ENCODE data around the gene SLC25A21. TPM values are rescaled to one million over a fixed set of nuclear protein-coding genes. Genes with fewer than 3 reads are reported as not detected.

The SLC25A21 gene
- total and polyA plus RNA-seq, 2 of the 13 experiments (the other 11 are each of a cell fraction or from before 2014, with no cell fraction given), result 1.9 to 2.9 TPM

DNA sequence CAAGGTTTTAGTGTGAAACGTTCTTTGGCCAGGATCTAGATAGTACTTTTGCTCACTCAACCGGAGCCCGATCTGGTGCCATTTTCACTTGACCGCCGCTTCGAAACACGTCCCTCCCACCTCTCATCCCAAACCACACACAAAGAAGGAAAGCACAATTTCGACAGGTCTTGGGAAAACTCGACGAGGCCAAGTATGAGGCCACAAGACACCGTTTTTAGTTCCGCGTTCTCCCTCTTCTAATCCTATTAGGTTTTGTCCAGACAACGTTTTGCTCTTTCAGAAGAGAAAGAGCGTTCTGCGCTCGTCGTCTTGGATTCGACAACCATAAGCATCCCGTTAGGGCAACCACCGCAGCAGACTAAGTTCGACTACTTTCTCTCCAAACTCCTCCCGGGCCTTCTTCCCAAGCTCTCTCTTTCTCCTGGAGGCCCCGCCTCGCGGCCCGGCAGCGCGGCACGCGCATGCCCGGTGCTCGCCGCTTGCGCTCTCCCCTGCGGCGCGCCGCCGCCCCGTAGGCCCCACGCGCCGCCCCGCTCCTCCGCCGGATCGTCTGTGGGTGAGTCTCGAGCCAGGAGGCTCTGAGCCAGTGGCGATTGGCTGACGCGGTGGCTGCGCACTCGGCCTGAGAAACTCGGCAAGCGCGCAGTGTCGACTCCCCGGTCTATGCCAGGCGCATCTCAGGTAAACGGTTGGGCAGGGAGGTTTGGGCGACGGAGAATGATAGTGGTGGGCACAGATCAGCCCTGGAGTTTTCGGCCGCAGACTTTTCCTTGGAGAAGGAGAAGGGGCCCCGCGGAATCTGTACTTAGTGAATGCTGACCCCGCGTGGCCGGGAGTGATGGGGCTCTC, 25.2 kb upstream of the SLC25A21 start, which contains the start of gene MIPOL1 (continued):
- TF ChIP-seq, protein P1, sequence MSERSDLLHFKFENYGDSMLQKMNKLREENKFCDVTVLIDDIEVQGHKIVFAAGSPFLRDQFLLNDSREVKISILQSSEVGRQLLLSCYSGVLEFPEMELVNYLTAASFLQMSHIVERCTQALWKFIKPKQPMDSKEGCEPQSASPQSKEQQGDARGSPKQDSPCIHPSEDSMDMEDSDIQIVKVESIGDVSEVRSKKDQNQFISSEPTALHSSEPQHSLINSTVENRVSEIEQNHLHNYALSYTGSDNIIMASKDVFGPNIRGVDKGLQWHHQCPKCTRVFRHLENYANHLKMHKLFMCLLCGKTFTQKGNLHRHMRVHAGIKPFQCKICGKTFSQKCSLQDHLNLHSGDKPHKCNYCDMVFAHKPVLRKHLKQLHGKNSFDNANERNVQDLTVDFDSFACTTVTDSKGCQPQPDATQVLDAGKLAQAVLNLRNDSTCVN (CRISPR knock-in tag; IDR thresholded peaks at IDR 0.05; ENCODE audit: borderline replicate concordance), result peak; percentile 91
- peak; percentile 90 for TF ChIP-seq ZMYM2 (CRISPR knock-in tag; IDR thresholded peaks at IDR 0.05)
- peak; percentile 75 for TF ChIP-seq CCAR2 (optimal IDR thresholded peaks at IDR 0.05; ENCODE audit: low read depth, low read length)
- TF ChIP-seq ZNF816 (CRISPR knock-in tag; IDR thresholded peaks at IDR 0.05; ENCODE audit: borderline replicate concordance), result peak; percentile 55; the same call in 1 of the 2 replicates
- TF ChIP-seq KLF11 (CRISPR knock-in tag; IDR thresholded peaks at IDR 0.05), result 0 out of 2 replicates have a peak, but pooled peaks have one; percentile 24
- TF ChIP-seq TGIF2 (CRISPR knock-in tag; IDR thresholded peaks at IDR 0.05), result no peak
- peak; percentile 99 for TF ChIP-seq ZNF619 (CRISPR knock-in tag; IDR thresholded peaks at IDR 0.05)
- TF ChIP-seq, protein P2, sequence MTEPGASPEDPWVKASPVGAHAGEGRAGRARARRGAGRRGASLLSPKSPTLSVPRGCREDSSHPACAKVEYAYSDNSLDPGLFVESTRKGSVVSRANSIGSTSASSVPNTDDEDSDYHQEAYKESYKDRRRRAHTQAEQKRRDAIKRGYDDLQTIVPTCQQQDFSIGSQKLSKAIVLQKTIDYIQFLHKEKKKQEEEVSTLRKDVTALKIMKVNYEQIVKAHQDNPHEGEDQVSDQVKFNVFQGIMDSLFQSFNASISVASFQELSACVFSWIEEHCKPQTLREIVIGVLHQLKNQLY (CRISPR knock-in tag; IDR thresholded peaks at IDR 0.05), result no peak
- peak; percentile 90; the same call in 1 of the 2 replicates for TF ChIP-seq ZNF570 (CRISPR knock-in tag; IDR thresholded peaks at IDR 0.05; ENCODE audit: borderline replicate concordance)
- TF ChIP-seq NCOA5 (CRISPR knock-in tag; IDR thresholded peaks at IDR 0.05), result 0 out of 2 replicates have a peak, but pooled peaks have one; percentile 22
- TF ChIP-seq HNRNPK (IDR thresholded peaks at IDR 0.05; ENCODE audit: low read depth, low read length, poor library complexity, severe bottlenecking), result no peak
- peak; percentile 48 to 95; a peak in 2 of 4 replicates for TF ChIP-seq KLF16 (CRISPR knock-in tag; IDR thresholded peaks at IDR 0.05)
- no peak for TF ChIP-seq SCMH1 (CRISPR knock-in tag; IDR thresholded peaks at IDR 0.05; ENCODE audit: borderline replicate concordance)
- peak; percentile 100 for TF ChIP-seq KAT7 (CRISPR knock-in tag; IDR thresholded peaks at IDR 0.05; ENCODE audit: borderline replicate concordance)
- peak; percentile 56; the same call in 1 of the 2 replicates for TF ChIP-seq ZBTB8A (CRISPR knock-in tag; IDR thresholded peaks at IDR 0.05; ENCODE audit: borderline replicate concordance, low read depth)
- TF ChIP-seq, protein P3, sequence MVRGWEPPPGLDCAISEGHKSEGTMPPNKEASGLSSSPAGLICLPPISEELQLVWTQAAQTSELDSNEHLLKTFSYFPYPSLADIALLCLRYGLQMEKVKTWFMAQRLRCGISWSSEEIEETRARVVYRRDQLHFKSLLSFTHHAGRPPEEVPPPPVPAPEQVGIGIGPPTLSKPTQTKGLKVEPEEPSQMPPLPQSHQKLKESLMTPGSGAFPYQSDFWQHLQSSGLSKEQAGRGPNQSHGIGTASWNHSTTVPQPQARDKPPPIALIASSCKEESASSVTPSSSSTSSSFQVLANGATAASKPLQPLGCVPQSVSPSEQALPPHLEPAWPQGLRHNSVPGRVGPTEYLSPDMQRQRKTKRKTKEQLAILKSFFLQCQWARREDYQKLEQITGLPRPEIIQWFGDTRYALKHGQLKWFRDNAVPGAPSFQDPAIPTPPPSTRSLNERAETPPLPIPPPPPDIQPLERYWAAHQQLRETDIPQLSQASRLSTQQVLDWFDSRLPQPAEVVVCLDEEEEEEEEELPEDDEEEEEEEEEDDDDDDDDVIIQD (CRISPR knock-in tag; IDR thresholded peaks at IDR 0.05; ENCODE audit: low read depth), result peak; percentile 91; the same call in 1 of the 2 replicates
- no peak for TF ChIP-seq LCORL (IDR thresholded peaks at IDR 0.05)
- peak; percentile 53 for TF ChIP-seq LCORL (CRISPR knock-in tag; IDR thresholded peaks at IDR 0.05)
- peak; percentile 90; the same call in 1 of the 2 replicates for TF ChIP-seq BATF2 (CRISPR knock-in tag; IDR thresholded peaks at IDR 0.05)
- TF ChIP-seq ZNF160 (CRISPR knock-in tag; IDR thresholded peaks at IDR 0.05), result no peak; the same call in 1 of the 2 replicates
- no peak for TF ChIP-seq GABPA (IDR thresholded peaks at IDR 0.05; ENCODE audit: low read depth, low read length)
- no peak for TF ChIP-seq GABPA (CRISPR knock-in tag; IDR thresholded peaks at IDR 0.05; ENCODE audit: low read depth)
- TF ChIP-seq, protein P4, sequence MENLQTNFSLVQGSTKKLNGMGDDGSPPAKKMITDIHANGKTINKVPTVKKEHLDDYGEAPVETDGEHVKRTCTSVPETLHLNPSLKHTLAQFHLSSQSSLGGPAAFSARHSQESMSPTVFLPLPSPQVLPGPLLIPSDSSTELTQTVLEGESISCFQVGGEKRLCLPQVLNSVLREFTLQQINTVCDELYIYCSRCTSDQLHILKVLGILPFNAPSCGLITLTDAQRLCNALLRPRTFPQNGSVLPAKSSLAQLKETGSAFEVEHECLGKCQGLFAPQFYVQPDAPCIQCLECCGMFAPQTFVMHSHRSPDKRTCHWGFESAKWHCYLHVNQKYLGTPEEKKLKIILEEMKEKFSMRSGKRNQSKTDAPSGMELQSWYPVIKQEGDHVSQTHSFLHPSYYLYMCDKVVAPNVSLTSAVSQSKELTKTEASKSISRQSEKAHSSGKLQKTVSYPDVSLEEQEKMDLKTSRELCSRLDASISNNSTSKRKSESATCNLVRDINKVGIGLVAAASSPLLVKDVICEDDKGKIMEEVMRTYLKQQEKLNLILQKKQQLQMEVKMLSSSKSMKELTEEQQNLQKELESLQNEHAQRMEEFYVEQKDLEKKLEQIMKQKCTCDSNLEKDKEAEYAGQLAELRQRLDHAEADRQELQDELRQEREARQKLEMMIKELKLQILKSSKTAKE (CRISPR knock-in tag; IDR thresholded peaks at IDR 0.05; ENCODE audit: borderline replicate concordance), result peak; percentile 96
- peak; percentile 73 for TF ChIP-seq ZSCAN20 (CRISPR knock-in tag; IDR thresholded peaks at IDR 0.05; ENCODE audit: borderline replicate concordance)
